A673 (cell line): ENCODE measurements around the gene DTL. TPM values are rescaled to one million over a fixed set of nuclear protein-coding genes. Genes with fewer than 3 reads are reported as not detected.

Experiments
- BruUV-seq: library from RNA; stranded (reverse); fragments of 400-500 nt; replicated peaks from 2 replicates; lab custom pipeline; 2021; lab: Mats Ljungman, UMichigan
- CTCF ChIA-PET: fragments of 300-600 bp; sonication (Branson Sonifier 250); formaldehyde crosslinking; loops from one replicate; lab custom pipeline; 2022; ENCODE audit warnings: antibody characterized with exemption; lab: Charles Lee
- POLR2A ChIA-PET: fragments of 300-600 bp; sonication (Branson Sonifier 250); formaldehyde crosslinking; loops from one replicate; lab custom pipeline; 2022; ENCODE audit warnings: antibody characterized with exemption; ENCODE audit not compliant: low non-redundant PET; lab: Charles Lee
- DNase-seq: peaks from one replicate; pipeline ENCODE4 v3.0.0-alpha.2; 2015; ENCODE audit warnings: low spot score
- H3K27ac ChIP-seq: fragments of 200-600 bp; sonication (generic); 2 replicates; pipeline ENCODE4 v1.5.1; 2016; ENCODE audit warnings: mixed run types, low read depth, mild to moderate bottlenecking, mixed read lengths, antibody characterized with exemption, low read length; ENCODE audit not compliant: poor library complexity, severe bottlenecking
- H3K27me3 ChIP-seq: fragments of 200-600 bp; sonication (generic); replicated peaks from 2 replicates; pipeline ENCODE4 v1.6.1; 2017; ENCODE audit warnings: mixed run types, low read depth, mild to moderate bottlenecking, mixed read lengths, antibody characterized with exemption, low read length; ENCODE audit not compliant: insufficient read depth, poor library complexity
- H3K36me3 ChIP-seq: fragments of 200-600 bp; sonication (generic); 2 replicates; pipeline ENCODE4 v1.6.1; 2016; ENCODE audit warnings: mixed run types, mild to moderate bottlenecking, mixed read lengths, antibody characterized with exemption, low read length; ENCODE audit not compliant: insufficient read depth, poor library complexity, severe bottlenecking
- H3K4me1 ChIP-seq: fragments of 200-600 bp; sonication (generic); 2 replicates; pipeline ENCODE4 v1.6.1; 2017; ENCODE audit warnings: mixed run types, mild to moderate bottlenecking, mixed read lengths, antibody characterized with exemption, low read length; ENCODE audit not compliant: insufficient read depth, poor library complexity, severe bottlenecking
- H3K4me3 ChIP-seq: fragments of 200-600 bp; sonication (generic); 2 replicates; pipeline ENCODE4 v1.5.1; 2016; ENCODE audit warnings: low read depth, mixed run types, mild to moderate bottlenecking, mixed read lengths, low read length; ENCODE audit not compliant: poor library complexity, severe bottlenecking
- H3K9me3 ChIP-seq: fragments of 200-600 bp; sonication (generic); 2 replicates; pipeline ENCODE4 v1.6.1; 2016; ENCODE audit warnings: mixed run types, low read depth, mild to moderate bottlenecking, mixed read lengths, antibody characterized with exemption, low read length; ENCODE audit not compliant: poor library complexity, severe bottlenecking
- CTCF ChIP-seq: fragments of 300-800, 200-600 bp; sonication (generic); conservative IDR thresholded peaks from 2 replicates; pipeline ENCODE4 v1.5.1; 2017; ENCODE audit warnings: low read depth, mild to moderate bottlenecking, antibody characterized with exemption, low read length, moderate library complexity, mixed read lengths
- EZH2 ChIP-seq: fragments of 200-600 bp; sonication (generic); IDR thresholded peaks from 2 replicates; pipeline ENCODE4 v1.6.1; 2017; ENCODE audit warnings: borderline replicate concordance, low read depth, mild to moderate bottlenecking, mixed read lengths, antibody characterized with exemption, low read length; ENCODE audit not compliant: poor library complexity, severe bottlenecking
- intact Hi-C: fragments of 100-400 bp; cut with micrococcal nuclease; formaldehyde crosslinking; loops from one replicate; pipeline ENCODE4 v1.10.0; 2022; ENCODE audit not compliant: unreplicated experiment
- total RNA-seq: library from RNA; stranded (reverse); gene quantifications from 2 replicates; pipeline ENCODE4 v1.2.3, GENCODE V29; 2021

DTL gene
- total RNA-seq, 1 experiment from 2014 or later: 84.3 TPM

- Histone ChIP-seq H3K4me1 (no peaks in the 10 kb centered on the region), H3K9me3 (no peaks in the 10 kb centered on the region), H3K27ac (no peak overlapping the region), H3K4me3 (no peak overlapping the region), H3K36me3 (no peaks in the 10 kb centered on the region), H3K27me3 (no peaks in the 10 kb centered on the region)
- no peak for DNase-seq
- no peak for TF ChIP-seq CTCF
- TF ChIP-seq EZH2: no peak
- ChIA-PET POLR2A (no interaction called here), CTCF (interaction anchor here (0.7 kb wide), 1 partner anchor 762 kb away, joined by 6 read pairs; no protein-coding TSS in a partner anchor)
- no TSS peak for BruUV-seq
- intact Hi-C loops: no loop called here
Measured at GRCh38 chr1:212139526-212140135, 104.1 kb downstream of the DTL start.

GRCh38 chr1:212141404-212141803, 105.9 kb downstream of the DTL start:
- DNase-seq: no peak
- no peaks in the 10 kb centered on the region for H3K9me3 ChIP-seq
- H3K4me3 ChIP-seq: no peak overlapping the region
- intact Hi-C loops: no loop called here
- CTCF ChIA-PET: no interaction called here
- POLR2A ChIA-PET: no interaction called here
- no peaks in the 10 kb centered on the region for H3K27me3 ChIP-seq
- no TSS peak for BruUV-seq
- TF ChIP-seq CTCF: no peak
- no peak for TF ChIP-seq EZH2
- no peaks in the 10 kb centered on the region for H3K4me1 ChIP-seq
- H3K36me3 ChIP-seq: no peaks in the 10 kb centered on the region
- no peak overlapping the region for H3K27ac ChIP-seq

GRCh38 chr1:212142883-212143530, 107.5 kb downstream of the DTL start:
- no peak for DNase-seq
- no TSS peak for BruUV-seq
- POLR2A ChIA-PET: no interaction called here
- H3K27me3 ChIP-seq: no peaks in the 10 kb centered on the region
- no peak overlapping the region for H3K4me3 ChIP-seq
- no peak overlapping the region for H3K27ac ChIP-seq
- H3K9me3 ChIP-seq: no peaks in the 10 kb centered on the region
- intact Hi-C loops: no loop called here
- no peaks in the 10 kb centered on the region for H3K4me1 ChIP-seq
- TF ChIP-seq CTCF (no peak), EZH2 (no peak)
- H3K36me3 ChIP-seq: no peaks in the 10 kb centered on the region
- CTCF ChIA-PET: no interaction called here
